ENCODE results near the gene SORCS2. TPM values are rescaled to one million over a fixed set of nuclear protein-coding genes. Genes with fewer than 3 reads are reported as not detected.

The SORCS2 gene
- total and polyA plus RNA-seq, 2 of the 8 experiments (the other 6 are each of a cell fraction or from before 2014, with no cell fraction given), result 0.36 to 1.8 TPM

- 100% methylated on average over 3 of the region's 9 CpGs; no CpG with 5 or more reads in 1 of the 2 experiments for WGBS, 2 experiments (ENCODE audit: extremely low coverage in 1 of 2, insufficient coverage in 1 of 2, insufficient read length in 1 of 2, insufficient replicate concordance in 2 of 2, low coverage in 1 of 2, low lambda C conversion rate in 2 of 2, missing lambda C conversion rate in 1 of 2)
These were observed 347.3 kb downstream of the SORCS2 start for GRCh38 chr4:7539659-7540058.

More at GRCh38 chr4:7539659-7540058, 347.3 kb downstream of the SORCS2 start:
- ChIA-PET CTCF (ENCODE audit: partially characterized antibody) (no interaction called here), POLR2A (ENCODE audit: partially characterized antibody) (no interaction called here)
- no peak overlapping the region for H2BK5ac ChIP-seq (ENCODE audit: low read depth, low read length)
- H3K9me3 ChIP-seq (ENCODE audit: insufficient read depth in 2 of 2, low read depth in 1 of 2, low read length in 1 of 2), result peaks cover 3 to 4% of the 10 kb centered on the region in 2 experiments; a peak in 2 of 4 replicates
- H2AFZ ChIP-seq (ENCODE audit: low read length), result no peak overlapping the region
- no peak overlapping the region for H2AK5ac ChIP-seq (ENCODE audit: low read depth, low read length)
- H3K79me1 ChIP-seq (ENCODE audit: low read depth, low read length), result no peaks in the 10 kb centered on the region
- no peak overlapping the region for H4K5ac ChIP-seq (ENCODE audit: insufficient read length, low read depth, low read length)
- H2BK12ac ChIP-seq (ENCODE audit: low read depth, low read length), result no peak overlapping the region
- H3K36me3 ChIP-seq (ENCODE audit: control insufficient read depth in 2 of 4, insufficient read depth in 4 of 4, low read length in 3 of 4), result no peaks in the 10 kb centered on the region
- no peak overlapping the region for H3K4me2 ChIP-seq (ENCODE audit: insufficient read depth in 1 of 2, low read depth in 2 of 2, low read length in 2 of 2)
- no peak overlapping the region for H2BK15ac ChIP-seq (ENCODE audit: low read length)
- H3K23ac ChIP-seq (ENCODE audit: insufficient read length), result no peak overlapping the region
- FAIRE-seq (no peak), DNase-seq (ENCODE audit: low read depth in 1 of 2, low spot score in 2 of 2) (no peak)
- no peak overlapping the region for H2BK20ac ChIP-seq (ENCODE audit: low read length)
- peaks cover 9% of the 10 kb centered on the region; the same call in 1 of the 2 replicates for H3K23me2 ChIP-seq (ENCODE audit: low read depth, low read length)
- no peak overlapping the region for H3K27ac ChIP-seq (ENCODE audit: low read depth, low read length)
- no peak for TF ChIP-seq CEBPB (IDR thresholded peaks at IDR 0.05; ENCODE audit: low read depth, low read length)
- TF ChIP-seq KDM1A (IDR thresholded peaks at IDR 0.05; ENCODE audit: borderline replicate concordance, low read length), result no peak
- no peak for TF ChIP-seq POLR2A (IDR thresholded peaks at IDR 0.05; ENCODE audit: control extremely low read depth in 1 of 2, low read depth in 2 of 2, low read length in 2 of 2)
- no peak for TF ChIP-seq SP4 (IDR thresholded peaks at IDR 0.05; ENCODE audit: low read length)
- TF ChIP-seq SAP30 (IDR thresholded peaks at IDR 0.05; ENCODE audit: insufficient read depth, insufficient replicate concordance, low read length), result no peak
- TF ChIP-seq E2F6 (IDR thresholded peaks at IDR 0.05), result no peak
- TF ChIP-seq HDAC6 (IDR thresholded peaks at IDR 0.05; ENCODE audit: low read depth, low read length), result no peak
- TF ChIP-seq RFX5 (IDR thresholded peaks at IDR 0.05; ENCODE audit: borderline replicate concordance, low read depth, low read length), result no peak
- no peak for TF ChIP-seq EP300 (IDR thresholded peaks at IDR 0.05; ENCODE audit: borderline replicate concordance in 1 of 2, low read depth in 2 of 2, low read length in 2 of 2)
- TF ChIP-seq BACH1 (IDR thresholded peaks at IDR 0.05; ENCODE audit: low read length), result no peak
- TF ChIP-seq RBBP5 (IDR thresholded peaks at IDR 0.05; ENCODE audit: borderline replicate concordance, low read depth, low read length), result no peak
- TF ChIP-seq GABPA (IDR thresholded peaks at IDR 0.05; ENCODE audit: borderline replicate concordance, insufficient read depth, low read length), result no peak
- TF ChIP-seq SP2 (IDR thresholded peaks at IDR 0.05; ENCODE audit: low read length), result no peak
- H3K9ac ChIP-seq (replicated peaks in 1 of 4; ENCODE audit: extremely low read depth in 1 of 4, low read depth in 3 of 4, low read length in 3 of 4), result no peak overlapping the region
- H2BK120ac ChIP-seq (replicated peaks; ENCODE audit: low read depth, low read length), result no peak overlapping the region
- no peak overlapping the region for H3K14ac ChIP-seq (ENCODE audit: insufficient read length)
- no peak overlapping the region for H3K4me3 ChIP-seq (ENCODE audit: extremely low read depth in 1 of 4, insufficient read depth in 2 of 4, low read depth in 3 of 4, low read length in 4 of 4)
- 0 out of 7 replicates have a peak, but pooled peaks cover 0 to 2% (median 0%) of the 10 kb centered on the region in 4 experiments for H3K4me1 ChIP-seq (replicated peaks in 1 of 4; ENCODE audit: control insufficient read depth in 3 of 4, insufficient read depth in 4 of 4, low read length in 3 of 4)
- H3K18ac ChIP-seq (ENCODE audit: extremely low read depth, low read length), result no peak overlapping the region
- H4K8ac ChIP-seq (ENCODE audit: extremely low read depth, insufficient read depth, low read length), result no peak overlapping the region
- H3K4ac ChIP-seq (replicated peaks; ENCODE audit: insufficient read length, low read depth, low read length), result no peak overlapping the region
- no peak overlapping the region for H4K91ac ChIP-seq (replicated peaks; ENCODE audit: insufficient read length, low read length)
- H3K27me3 ChIP-seq (replicated peaks in 1 of 4; ENCODE audit: control insufficient read depth in 3 of 4, extremely low read depth in 1 of 4, insufficient read depth in 3 of 4, low read length in 3 of 4), result no peaks in the 10 kb centered on the region
- H3K56ac ChIP-seq (replicated peaks; ENCODE audit: insufficient read length, low read depth, low read length), result no peak overlapping the region
- no peaks in the 10 kb centered on the region for H3K79me2 ChIP-seq (ENCODE audit: control insufficient read depth in 1 of 2, insufficient read depth in 2 of 2, low read length in 2 of 2)
- no peaks in the 10 kb centered on the region for H4K20me1 ChIP-seq (replicated peaks in 1 of 2; ENCODE audit: control insufficient read depth in 1 of 2, insufficient read depth in 2 of 2, low read length in 2 of 2)
